Renal pelvis (tissue), 12 donors: Measurements from ENCODE around the gene EPC2. TPM values are rescaled to one million over a fixed set of nuclear protein-coding genes. Genes with fewer than 3 reads are reported as not detected.

Experiments used
- DNase-seq: peaks from one replicate; pipeline ENCODE4 v3.0.0-alpha.2; 2013
- long read RNA-seq, 16 experiments: transcript quantifications; one replicate each; lab custom pipeline, GENCODE V29; 2026
- polyA plus RNA-seq, 3 donors: library from polyadenylated mRNA; unstranded; fragments of 120-200 nt; gene quantifications; one replicate each; pipeline ENCODE4 v1.2.1, GENCODE V29; 2013; ENCODE audit not compliant: insufficient read length in 3 of 3

The EPC2 gene
- 10 to 100 TPM; 43.4 to 44.9 (median 43.7) TPM for polyA plus RNA-seq
- long read RNA-seq, donor 1, partial matches to known transcripts: 0 of 3 reads
- long read RNA-seq, donor 1, other reads (novel, unspliced or antisense): 0 of 3 reads
- long read RNA-seq, donor 2, partial matches to known transcripts: 6 of 6 reads
- long read RNA-seq, donor 2, other reads (novel, unspliced or antisense): 0 of 6 reads
- long read RNA-seq, donor 3, partial matches to known transcripts: 5 of 6 reads
- long read RNA-seq, donor 3, other reads (novel, unspliced or antisense): 0 of 6 reads
- long read RNA-seq, donor 4, partial matches to known transcripts: 0 of 2 reads
- long read RNA-seq, donor 4, other reads (novel, unspliced or antisense): 0 of 2 reads
- long read RNA-seq, donor 5, partial matches to known transcripts: 8 of 8 reads
- long read RNA-seq, donor 5, other reads (novel, unspliced or antisense): 0 of 8 reads
- long read RNA-seq, donor 6: 0 reads
- long read RNA-seq, donor 7, partial matches to known transcripts: 0 of 2 reads
- long read RNA-seq, donor 7, other reads (novel, unspliced or antisense): 0 of 2 reads
- long read RNA-seq, donor 8: 0 reads
- long read RNA-seq, donor 9, partial matches to known transcripts: 0 of 5 reads
- long read RNA-seq, donor 9, other reads (novel, unspliced or antisense): 0 of 5 reads
- long read RNA-seq, donor 10, partial matches to known transcripts: 5 of 5 reads
- long read RNA-seq, donor 10, other reads (novel, unspliced or antisense): 0 of 5 reads
- long read RNA-seq, donor 11, partial matches to known transcripts: 0 of 2 reads
- long read RNA-seq, donor 11, other reads (novel, unspliced or antisense): 0 of 2 reads
- long read RNA-seq, donor 12, partial matches to known transcripts: 30 of 32 reads
- long read RNA-seq, donor 12, other reads (novel, unspliced or antisense): 0 of 32 reads
- long read RNA-seq, donor 13: 0 reads
- long read RNA-seq, donor 14: 0 reads
- long read RNA-seq, donor 15, partial matches to known transcripts: 0 of 1 reads
- long read RNA-seq, donor 15, other reads (novel, unspliced or antisense): 0 of 1 reads
- long read RNA-seq, donor 16, partial matches to known transcripts: 10 of 11 reads
- long read RNA-seq, donor 16, other reads (novel, unspliced or antisense): 0 of 11 reads

- peak; percentile 89 for DNase-seq
Measured at GRCh38 chr2:148643998-148644882, at the start of gene EPC2. EPC2 (plus strand) TSS chr2:148644751; CDS start chr2:148645018, 267 bp downstream.

GRCh38 chr2:148596018-148596417 lies 48.5 kb upstream of the EPC2 start:
- no peak for DNase-seq

- no peak for DNase-seq
Measured at GRCh38 chr2:148599109-148599991, 45.2 kb upstream of the EPC2 start.

- no peak for DNase-seq
Measured at GRCh38 chr2:148602885-148603561, 41.5 kb upstream of the EPC2 start.

- no peak for DNase-seq
Measured at GRCh38 chr2:148603562-148603920, 41.0 kb upstream of the EPC2 start.

GRCh38 chr2:148604927-148605326 lies 39.6 kb upstream of the EPC2 start:
- no peak for DNase-seq

- no peak for DNase-seq
Measured at GRCh38 chr2:148607566-148607965, 37.0 kb upstream of the EPC2 start.

- no peak for DNase-seq
Measured at GRCh38 chr2:148613231-148614013, 31.1 kb upstream of the EPC2 start.

- peak; percentile 64 for DNase-seq
Measured at GRCh38 chr2:148614014-148614321, 30.6 kb upstream of the EPC2 start.

GRCh38 chr2:148614322-148615049 lies 30.1 kb upstream of the EPC2 start:
- DNase-seq: peak; percentile 58

GRCh38 chr2:148615381-148615841 lies 29.1 kb upstream of the EPC2 start:
- no peak for DNase-seq

- no peak for DNase-seq
Measured at GRCh38 chr2:148616662-148617061, 27.9 kb upstream of the EPC2 start.

GRCh38 chr2:148617219-148617618 lies 27.3 kb upstream of the EPC2 start:
- DNase-seq: no peak

GRCh38 chr2:148619560-148620195 lies 24.9 kb upstream of the EPC2 start:
- DNase-seq: no peak

- DNase-seq: no peak
Measured at GRCh38 chr2:148622366-148622765, 22.2 kb upstream of the EPC2 start.

GRCh38 chr2:148623086-148623485 lies 21.5 kb upstream of the EPC2 start:
- no peak for DNase-seq

- no peak for DNase-seq
Measured at GRCh38 chr2:148627224-148627623, 17.3 kb upstream of the EPC2 start.

- no peak for DNase-seq
Measured at GRCh38 chr2:148634749-148635148, 9.8 kb upstream of the EPC2 start.
